HG02885 (cell line): Measurements from ENCODE around the gene ZBTB20.

Experiments
- ATAC-seq: cut with Tn5 transposase; IDR thresholded peaks from one replicate; pipeline ENCODE4 v1.9.1; 2021; ENCODE audit warnings: mild to moderate bottlenecking; ENCODE audit not compliant: unreplicated experiment, poor library complexity

The ZBTB20 gene

GRCh38 chr3:114879059-114880031 is 267.7 kb downstream of the ZBTB20 start:
- ATAC-seq = peak; percentile 85

GRCh38 chr3:114878114-114878839 is 268.8 kb downstream of the ZBTB20 start:
- no peak for ATAC-seq

- no peak for ATAC-seq
Measured at GRCh38 chr3:114877378-114878113, 269.5 kb downstream of the ZBTB20 start.

GRCh38 chr3:114874522-114874971 is 272.5 kb downstream of the ZBTB20 start:
- no peak for ATAC-seq

GRCh38 chr3:114873591-114873990 is 273.5 kb downstream of the ZBTB20 start:
- no peak for ATAC-seq

- ATAC-seq = no peak
Measured at GRCh38 chr3:114872588-114872987, 274.5 kb downstream of the ZBTB20 start.

- no peak for ATAC-seq
Measured at GRCh38 chr3:114872050-114872449, 275.0 kb downstream of the ZBTB20 start.

- ATAC-seq = no peak
Measured at GRCh38 chr3:114867835-114868503, 279.1 kb downstream of the ZBTB20 start.

GRCh38 chr3:114867359-114867758 is 279.7 kb downstream of the ZBTB20 start:
- no peak for ATAC-seq

GRCh38 chr3:114866430-114866829 is 280.7 kb downstream of the ZBTB20 start:
- no peak for ATAC-seq

GRCh38 chr3:114864970-114865369 is 282.1 kb downstream of the ZBTB20 start:
- no peak for ATAC-seq

- ATAC-seq = no peak
Measured at GRCh38 chr3:114863848-114864247, 283.2 kb downstream of the ZBTB20 start.

- ATAC-seq = no peak
Measured at GRCh38 chr3:114861666-114862065, 285.4 kb downstream of the ZBTB20 start.

GRCh38 chr3:114860531-114860930 is 286.6 kb downstream of the ZBTB20 start:
- no peak for ATAC-seq

GRCh38 chr3:114858329-114858728 is 288.8 kb downstream of the ZBTB20 start:
- no peak for ATAC-seq

GRCh38 chr3:114857299-114857701 is 289.8 kb downstream of the ZBTB20 start:
- no peak for ATAC-seq

GRCh38 chr3:114856835-114857234 is 290.3 kb downstream of the ZBTB20 start:
- ATAC-seq = no peak

- ATAC-seq = peak; percentile 80
Measured at GRCh38 chr3:114855839-114856238, 291.2 kb downstream of the ZBTB20 start.

- ATAC-seq = no peak
Measured at GRCh38 chr3:114852966-114853365, 294.1 kb downstream of the ZBTB20 start.

- ATAC-seq = no peak
Measured at GRCh38 chr3:114850898-114851297, 296.2 kb downstream of the ZBTB20 start.
